HG03432 (cell line): Measurements from ENCODE around the gene F10.

Experiments
- ATAC-seq: cut with Tn5 transposase; IDR thresholded peaks from one replicate; pipeline ENCODE4 v1.9.1; 2021; ENCODE audit warnings: mild to moderate bottlenecking, moderate library complexity; ENCODE audit not compliant: unreplicated experiment

F10 gene

DNA sequence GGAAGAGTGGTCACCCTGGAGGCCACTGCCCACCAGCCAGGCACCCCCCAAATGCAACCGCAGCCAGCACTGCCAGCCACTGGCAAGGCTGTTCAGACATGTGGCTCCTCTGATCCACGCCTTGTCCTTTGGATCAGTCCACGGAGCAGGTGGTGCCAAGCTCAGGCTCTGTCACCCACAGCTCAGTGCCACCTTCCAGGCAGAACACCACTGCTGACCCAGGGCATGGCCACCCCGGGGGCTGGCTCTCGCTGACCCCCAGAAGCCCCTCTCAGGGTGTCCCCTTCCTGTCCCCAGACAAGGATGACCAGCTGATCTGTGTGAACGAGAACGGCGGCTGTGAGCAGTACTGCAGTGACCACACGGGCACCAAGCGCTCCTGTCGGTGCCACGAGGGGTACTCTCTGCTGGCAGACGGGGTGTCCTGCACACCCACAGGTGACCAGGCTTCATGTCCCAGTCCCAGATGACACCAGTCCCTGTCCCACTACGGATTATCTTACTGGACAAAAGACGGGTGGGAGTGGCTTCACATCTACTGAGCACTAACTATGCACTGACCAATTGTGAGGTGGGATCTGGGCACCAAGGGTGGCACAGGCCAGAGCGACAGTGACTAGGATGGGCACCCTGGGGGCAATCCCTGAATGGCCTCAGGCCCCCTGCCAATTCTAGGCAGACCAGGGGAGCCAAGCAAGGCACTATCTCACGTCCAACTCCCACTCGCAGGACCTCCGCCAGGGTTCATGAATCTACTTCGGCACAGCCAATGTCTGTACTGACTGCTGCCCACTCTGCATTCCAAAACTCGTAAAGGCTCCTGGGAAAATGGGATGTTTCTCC is 7.0 kb upstream of the F10 start:
- no peak for ATAC-seq

DNA sequence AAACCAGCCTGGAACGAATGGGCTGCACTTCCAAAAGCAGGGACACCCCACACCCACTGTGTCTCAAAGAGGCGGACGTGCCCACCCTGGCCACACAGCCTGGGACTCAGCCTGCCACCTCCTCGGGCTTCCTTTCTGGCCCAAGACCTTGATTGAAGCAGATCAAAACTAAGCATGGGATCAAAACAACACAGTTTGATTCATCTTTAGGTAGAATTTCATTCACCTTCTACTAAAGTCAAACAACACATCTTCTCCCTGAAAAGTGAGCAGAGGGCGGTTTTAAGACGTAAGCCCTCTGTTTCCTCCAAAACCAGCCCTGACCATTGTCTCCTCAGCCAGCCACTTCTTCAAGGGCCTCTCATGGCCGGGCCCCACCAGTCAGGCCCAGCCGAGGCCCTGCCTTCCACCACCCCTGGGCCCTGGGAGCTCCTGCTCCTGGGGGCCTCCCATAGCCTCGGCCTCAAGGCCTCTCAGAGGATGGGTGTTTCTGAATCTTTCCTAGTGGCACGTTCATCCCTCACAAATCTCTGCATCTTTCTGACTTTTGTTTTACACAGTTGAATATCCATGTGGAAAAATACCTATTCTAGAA is 6.3 kb upstream of the F10 start:
- no peak for ATAC-seq

DNA sequence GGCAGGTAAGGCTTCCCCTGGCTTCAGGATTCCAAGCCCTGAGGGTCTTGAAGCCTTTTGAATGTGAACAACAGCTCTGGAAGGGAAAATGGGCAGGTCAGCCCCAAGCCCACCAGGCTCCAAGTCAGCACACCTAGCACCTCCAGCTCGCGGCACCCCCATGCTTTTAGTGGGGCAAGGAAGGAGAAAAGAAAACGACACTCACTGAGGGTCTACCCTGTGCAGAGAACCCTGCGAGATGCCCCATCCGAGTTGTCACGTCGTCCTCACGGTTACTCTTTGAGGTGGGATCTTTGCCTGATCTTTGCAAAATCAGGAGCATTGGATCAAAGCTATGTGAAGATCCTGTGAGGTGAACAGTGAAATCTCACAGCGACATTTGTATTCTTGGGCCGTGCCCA is 5.7 kb upstream of the F10 start:
- no peak for ATAC-seq

DNA sequence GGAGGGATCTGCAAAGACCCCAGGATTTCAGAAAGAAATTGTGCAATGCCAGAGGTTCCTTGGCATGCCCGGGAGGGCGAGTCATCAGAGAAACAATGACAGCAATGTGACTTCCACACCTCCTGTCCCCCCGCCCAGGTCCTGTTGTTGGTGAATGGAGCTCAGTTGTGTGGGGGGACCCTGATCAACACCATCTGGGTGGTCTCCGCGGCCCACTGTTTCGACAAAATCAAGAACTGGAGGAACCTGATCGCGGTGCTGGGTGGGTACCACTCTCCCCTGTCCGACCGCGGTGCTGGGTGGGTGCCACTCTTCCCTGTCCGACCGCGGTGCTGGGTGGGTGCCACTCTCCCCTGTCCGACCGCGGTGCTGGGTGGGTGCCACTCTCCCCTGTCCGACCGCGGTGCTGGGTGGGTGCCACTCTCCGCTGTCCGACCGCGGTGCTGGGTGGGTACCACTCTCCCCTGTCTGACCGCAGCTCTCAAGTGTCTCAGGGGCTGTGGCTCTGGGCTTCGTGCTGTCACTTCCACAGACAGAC is 5.2 kb upstream of the F10 start:
- ATAC-seq: no peak

DNA sequence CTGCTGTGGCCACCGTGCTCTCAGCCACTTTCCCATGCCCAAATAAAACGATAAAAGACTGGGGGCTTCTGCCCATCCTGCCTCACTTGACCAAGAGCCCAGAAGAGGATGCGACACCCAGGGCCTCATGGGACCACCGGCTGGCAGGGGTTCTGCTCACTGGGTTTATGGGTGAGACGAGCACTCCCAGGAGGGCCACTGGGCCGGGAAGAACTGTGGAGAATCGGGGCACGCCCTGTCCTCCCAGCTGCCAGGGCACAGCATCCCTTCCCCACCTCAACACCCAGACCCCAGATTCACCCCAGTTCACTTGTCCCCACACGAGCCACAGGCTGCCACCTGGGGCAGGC is 4.7 kb upstream of the F10 start:
- ATAC-seq: no peak

DNA sequence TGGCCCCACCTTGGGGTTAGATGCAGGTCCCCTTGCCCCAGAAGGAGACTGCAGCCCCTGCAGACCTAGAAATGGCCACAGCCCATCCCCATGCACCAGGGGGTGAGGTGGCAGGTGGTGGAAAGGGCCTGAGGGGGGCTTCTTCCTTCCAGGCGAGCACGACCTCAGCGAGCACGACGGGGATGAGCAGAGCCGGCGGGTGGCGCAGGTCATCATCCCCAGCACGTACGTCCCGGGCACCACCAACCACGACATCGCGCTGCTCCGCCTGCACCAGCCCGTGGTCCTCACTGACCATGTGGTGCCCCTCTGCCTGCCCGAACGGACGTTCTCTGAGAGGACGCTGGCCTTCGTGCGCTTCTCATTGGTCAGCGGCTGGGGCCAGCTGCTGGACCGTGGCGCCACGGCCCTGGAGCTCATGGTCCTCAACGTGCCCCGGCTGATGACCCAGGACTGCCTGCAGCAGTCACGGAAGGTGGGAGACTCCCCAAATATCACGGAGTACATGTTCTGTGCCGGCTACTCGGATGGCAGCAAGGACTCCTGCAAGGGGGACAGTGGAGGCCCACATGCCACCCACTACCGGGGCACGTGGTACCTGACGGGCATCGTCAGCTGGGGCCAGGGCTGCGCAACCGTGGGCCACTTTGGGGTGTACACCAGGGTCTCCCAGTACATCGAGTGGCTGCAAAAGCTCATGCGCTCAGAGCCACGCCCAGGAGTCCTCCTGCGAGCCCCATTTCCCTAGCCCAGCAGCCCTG is 4.2 kb upstream of the F10 start:
- no peak for ATAC-seq

DNA sequence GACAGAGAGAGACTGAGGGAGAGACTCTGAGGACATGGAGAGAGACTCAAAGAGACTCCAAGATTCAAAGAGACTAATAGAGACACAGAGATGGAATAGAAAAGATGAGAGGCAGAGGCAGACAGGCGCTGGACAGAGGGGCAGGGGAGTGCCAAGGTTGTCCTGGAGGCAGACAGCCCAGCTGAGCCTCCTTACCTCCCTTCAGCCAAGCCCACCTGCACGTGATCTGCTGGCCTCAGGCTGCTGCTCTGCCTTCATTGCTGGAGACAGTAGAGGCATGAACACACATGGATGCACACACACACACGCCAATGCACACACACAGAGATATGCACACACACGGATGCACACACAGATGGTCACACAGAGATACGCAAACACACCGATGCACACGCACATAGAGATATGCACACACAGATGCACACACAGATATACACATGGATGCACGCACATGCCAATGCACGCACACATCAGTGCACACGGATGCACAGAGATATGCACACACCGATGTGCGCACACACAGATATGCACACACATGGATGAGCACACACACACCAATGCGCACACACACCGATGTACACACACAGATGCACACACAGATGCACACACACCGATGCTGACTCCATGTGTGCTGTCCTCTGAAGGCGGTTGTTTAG is 3.3 kb upstream of the F10 start:
- ATAC-seq: no peak

DNA sequence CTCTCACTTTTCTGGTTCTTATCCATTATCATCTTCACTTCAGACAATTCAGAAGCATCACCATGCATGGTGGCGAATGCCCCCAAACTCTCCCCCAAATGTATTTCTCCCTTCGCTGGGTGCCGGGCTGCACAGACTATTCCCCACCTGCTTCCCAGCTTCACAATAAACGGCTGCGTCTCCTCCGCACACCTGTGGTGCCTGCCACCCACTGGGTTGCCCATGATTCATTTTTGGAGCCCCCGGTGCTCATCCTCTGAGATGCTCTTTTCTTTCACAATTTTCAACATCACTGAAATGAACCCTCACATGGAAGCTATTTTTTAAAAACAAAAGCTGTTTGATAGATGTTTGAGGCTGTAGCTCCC is 2.8 kb upstream of the F10 start:
- ATAC-seq: no peak

DNA sequence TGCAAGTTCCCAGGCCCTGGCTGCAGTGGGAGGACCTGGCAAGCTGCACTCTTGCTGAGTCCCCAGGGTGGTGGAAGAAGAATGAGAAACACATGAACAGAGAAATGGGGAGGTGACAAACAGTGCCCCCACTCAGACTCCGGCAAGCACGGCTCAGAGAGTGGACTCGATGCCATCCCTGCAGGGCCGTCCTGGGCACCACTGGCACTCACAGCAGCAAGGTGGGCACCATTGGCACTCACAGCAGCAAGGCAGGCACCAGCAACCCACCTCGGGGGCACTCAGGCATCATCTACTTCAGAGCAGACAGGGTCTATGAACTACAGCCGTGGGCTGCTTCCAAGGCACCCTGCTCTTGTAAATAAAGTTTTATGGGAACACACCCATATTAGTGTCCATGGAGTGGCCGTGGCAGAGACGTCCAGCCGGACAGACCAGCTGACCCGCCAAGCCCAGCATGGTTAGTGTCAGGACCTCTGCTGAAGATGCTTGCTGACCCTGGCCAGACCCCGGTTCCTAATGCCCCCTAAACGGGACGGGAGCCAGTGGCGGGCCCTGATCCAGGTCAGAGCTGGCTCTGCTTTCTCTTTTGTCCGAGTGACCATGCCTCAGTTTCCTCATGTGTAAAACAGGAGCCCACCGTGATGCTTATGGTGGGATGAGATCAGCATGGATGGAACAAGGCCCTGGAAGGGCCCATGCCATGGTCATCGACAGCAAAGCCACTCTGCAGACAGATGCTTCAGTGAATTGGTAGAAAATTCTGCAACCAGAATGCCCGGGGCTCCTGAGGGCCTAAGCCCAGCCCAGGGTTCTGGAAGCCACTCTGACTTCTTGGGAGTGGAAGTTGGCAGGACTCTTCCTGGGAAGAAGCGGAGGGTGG is 2.1 kb upstream of the F10 start:
- ATAC-seq: no peak

DNA sequence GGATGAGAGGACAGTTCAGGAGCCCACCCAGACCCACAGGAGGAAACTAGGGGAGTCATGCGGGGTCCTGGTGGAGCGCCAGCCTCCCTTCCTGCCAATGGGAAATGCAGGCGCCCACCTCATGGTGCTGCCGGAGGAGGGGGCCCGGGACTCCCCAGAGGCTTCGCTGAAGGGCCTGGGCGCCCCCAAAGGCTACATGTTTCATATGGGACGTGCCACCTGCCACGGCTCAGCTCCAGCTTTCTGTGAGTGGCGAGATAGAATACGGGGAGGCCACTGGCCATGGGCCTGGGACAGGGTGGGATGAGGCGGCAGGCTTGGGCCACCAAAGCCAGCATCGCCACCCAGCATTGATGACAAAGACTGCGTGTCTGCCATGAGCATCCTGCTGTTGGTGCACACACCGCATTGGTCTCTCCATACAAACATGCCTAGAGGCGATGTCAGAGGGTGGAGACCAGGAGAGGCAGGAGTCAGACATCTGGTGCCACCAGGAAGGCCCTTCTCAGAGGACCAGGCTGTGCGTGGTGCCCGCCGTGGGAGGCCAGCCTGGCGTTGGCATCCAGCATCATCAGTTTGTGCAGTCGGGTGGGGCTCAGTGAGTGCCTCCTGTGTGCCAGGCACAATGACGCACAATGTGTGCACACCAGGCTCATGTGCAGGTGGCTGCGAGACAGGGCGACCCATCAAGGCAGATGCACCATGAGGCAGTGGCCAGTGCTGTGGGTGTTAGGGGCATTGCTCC is 1.2 kb upstream of the F10 start:
- ATAC-seq: no peak

DNA sequence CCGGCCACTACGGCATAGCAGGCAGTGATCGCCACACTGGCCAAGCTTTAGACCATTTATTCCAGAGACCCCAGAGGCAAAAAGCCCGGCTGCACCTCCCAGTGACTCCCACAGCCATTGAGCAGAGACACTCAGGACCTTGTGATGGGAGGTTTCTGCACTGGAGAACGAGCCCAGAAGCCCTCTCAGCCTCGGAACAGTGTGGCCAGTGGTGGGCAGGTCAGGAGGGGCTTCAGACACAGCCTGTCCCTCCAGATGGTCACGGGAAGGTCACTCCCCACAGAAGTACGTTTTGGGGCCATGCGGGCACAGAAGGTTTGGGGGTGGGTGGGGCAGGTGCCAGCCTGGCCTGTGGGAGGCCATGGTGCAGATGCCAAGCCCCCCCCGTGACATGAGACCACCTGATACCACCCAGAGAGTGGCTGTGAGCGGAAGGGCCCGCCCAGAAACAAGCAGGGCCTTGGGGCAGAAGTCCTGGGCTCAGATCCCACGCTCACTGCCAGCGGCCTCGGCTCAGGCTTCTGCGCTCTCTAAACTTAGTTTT is 599 bp upstream of the F10 start:
- no peak for ATAC-seq

DNA sequence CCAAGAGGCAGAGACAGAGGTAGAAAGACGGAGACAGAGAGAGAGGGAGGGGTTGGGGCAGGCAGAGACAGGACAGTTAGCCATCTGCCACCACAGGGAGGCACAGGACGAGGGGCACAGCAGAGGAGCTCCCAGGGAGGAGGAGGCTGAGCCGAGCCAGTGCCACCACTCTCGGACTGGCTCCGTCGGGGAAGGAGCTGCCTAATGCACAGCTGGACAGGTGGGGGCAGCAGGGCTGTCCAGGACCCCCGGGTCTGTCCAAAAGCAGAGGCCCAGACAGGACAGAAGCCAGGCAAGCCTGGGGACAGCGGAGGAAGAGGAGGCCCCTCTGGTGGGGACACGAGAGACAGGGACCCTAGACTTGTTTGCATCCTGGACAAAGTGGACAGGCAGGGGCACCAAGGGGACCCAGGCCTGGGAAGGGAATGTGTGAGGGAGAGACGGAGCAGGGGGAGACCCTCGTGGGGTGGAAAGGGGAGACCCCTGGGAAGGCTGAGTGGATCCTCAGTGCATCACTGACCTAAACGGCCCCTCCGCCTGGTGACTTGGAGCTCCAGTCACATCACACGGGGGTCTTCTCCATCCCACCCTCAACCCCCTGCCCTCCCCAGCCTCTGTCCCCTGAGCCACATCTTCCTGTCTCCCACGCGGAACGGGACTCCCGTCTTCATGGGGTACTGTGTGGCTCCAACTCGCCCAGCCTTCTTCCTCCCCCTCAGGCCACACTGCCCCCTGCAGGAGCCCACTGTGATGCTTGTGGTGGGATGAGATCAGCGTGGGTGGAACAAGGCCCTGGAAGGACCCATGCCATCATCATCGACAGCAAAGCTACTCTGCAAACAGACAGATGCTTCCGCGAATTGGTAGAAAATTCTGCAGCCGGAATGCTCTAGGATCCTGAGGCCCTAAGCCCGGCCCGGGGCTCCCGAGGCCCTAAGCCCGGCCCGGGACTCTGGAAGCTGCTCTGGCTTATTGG is 915 bp downstream of the F10 start:
- ATAC-seq: no peak

DNA sequence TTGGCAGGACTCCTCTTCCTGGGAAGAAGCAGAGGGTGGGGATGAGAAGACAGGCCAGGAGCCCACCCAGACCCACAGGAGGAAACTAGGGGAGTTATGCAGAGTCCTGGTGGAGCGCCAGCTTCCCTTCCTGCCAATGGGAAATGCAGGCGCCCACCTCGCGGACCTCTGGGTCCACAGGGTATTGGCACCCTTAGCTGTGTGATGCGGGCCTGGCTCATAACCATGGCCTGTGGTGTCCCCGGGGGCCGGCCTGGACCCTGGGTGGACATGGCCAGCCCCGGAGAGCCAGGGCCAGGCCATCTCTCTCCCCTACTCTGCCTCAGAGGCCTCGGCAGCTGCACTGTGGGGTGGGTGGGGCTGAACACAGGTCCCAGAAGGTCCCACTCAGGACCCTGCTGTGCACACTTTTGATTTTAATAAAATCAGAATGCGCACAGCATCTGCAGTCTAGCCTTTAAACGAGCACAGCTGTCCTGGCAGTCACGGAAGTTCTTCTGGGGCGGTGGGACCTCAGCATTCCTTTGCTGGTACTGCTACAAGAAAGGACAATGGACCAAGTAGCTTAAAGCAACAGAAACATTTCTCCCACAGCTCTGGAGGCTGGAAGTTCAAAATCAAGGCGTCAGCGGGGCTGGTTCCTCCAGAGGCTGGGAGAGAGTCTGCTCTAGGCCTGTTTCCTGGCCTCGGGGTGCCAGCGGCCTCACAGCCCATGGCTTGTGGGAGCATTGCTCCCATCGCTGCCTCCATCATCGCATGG is 1.8 kb downstream of the F10 start:
- ATAC-seq: no peak

DNA sequence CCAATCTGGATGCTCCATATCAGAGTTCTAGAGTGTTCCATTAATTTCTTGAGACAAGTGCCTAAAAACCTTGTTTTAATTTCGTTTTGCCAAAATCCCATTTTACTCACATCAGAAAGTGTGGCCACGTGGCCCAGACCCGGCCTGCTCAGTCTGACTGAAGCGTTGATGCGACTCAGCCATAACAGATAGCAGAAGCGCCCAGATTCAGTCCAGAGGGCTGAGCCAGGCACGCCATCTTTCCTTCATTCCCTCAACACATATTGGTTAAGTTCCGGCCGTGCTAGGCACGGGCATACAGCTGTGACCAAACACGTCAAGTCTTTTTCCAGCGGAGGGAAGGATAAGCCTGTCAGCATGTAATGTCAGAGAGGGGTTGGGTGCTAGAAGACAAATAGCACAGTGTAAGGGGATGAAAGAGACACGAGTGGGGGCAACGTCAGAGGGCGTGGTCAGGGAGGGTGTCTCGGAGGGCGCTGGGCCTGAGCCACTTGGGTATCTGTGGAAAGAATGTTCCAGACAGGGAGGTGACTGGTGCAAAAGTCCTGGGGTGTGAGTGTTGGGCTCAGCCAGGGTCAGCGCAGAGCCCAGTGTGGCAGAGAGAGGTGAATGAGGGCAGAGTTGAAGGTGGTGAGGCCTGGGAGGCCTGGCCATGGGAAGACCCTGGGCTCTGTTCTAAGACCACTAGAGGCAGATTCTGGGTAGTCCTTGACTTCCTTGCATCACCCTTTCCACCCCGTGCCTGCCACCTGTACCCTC is 3.1 kb downstream of the F10 start:
- no peak for ATAC-seq

DNA sequence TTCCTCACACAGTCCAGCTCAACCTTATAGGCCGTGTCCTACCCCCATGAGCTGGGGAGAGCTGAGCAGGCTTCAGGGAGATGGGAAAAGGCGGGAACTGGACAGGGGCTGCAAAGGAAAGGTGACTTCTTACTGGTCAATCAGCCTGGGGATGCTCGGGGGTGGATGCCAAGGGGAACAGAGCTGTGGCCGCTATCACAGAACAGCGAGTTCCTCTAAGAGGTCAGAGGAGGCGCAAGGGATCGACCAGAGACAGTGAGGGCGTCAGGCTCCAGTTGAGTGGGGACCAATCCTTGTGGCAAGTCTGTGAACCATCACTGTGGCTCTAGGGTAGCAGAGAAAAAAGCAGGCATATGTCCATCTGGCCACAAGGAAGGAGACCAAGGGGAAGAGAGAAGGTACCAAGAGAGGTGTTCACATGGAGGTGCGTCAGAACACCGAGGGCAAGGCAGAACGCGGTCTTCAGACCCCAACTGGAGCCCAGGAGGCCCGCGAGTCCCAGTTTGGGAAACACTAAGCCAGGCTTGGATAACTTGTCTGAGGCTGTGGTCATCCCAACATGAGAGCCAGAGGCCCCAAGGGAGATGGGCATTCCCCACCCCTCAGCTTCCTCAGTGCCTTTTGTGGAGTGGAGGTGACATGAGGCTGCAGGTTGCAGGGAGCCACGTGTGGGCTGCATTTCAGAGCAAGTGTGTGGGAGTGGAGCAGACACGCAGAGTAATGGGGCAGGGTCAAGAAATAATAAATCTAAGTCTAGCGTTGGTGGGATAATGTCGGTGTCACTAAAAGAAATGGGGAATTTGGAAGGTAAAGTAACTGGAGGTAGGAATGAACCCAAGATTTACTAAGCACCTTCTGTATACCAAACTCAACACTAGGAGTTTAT is 3.9 kb downstream of the F10 start:
- no peak for ATAC-seq

DNA sequence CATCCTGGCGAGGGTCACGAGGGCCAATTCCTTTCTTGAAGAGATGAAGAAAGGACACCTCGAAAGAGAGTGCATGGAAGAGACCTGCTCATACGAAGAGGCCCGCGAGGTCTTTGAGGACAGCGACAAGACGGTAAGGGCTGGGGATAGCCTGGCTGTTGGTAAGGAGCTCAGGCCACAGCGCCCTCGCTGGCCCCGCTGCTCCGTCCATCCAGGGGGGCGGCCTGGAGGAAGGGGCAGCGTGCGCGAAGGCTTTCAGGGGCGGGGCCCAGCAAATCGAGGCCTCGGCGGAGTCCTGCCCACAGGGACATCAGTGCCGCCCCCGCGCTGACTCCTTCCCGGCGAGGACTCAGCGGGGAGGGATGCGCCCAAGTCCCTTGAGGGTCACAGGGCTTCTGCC is 6.9 kb downstream of the F10 start:
- no peak for ATAC-seq
